Stimulated activated CD8-positive, alpha-beta memory T cell treated with anti-CD3 and anti-CD28 coated beads, Interleukin-4, amount 100 ng/mL, for 1 hour (primary cell): ENCODE measurements around the gene CADPS2.

Experiments
- DNase-seq, 2 donors: peaks; one replicate each; pipeline ENCODE4 v3.0.0-alpha.2; 2020; ENCODE audit warnings: low read depth in 2 of 2, low spot score in 1 of 2

Gene CADPS2

GRCh38 chr7:122463631-122464030 lies 422.6 kb downstream of the CADPS2 start:
- DNase-seq = no peak

- DNase-seq = no peak
Observed at GRCh38 chr7:122460936-122461335, 425.3 kb downstream of the CADPS2 start.

- DNase-seq = no peak
Observed at GRCh38 chr7:122457969-122458368, 428.3 kb downstream of the CADPS2 start.

GRCh38 chr7:122457325-122457724 lies 428.9 kb downstream of the CADPS2 start:
- DNase-seq = no peak

- no peak for DNase-seq
Observed at GRCh38 chr7:122454776-122455507, 431.3 kb downstream of the CADPS2 start.

GRCh38 chr7:122453432-122453831 lies 432.8 kb downstream of the CADPS2 start:
- no peak for DNase-seq

- DNase-seq = no peak
Observed at GRCh38 chr7:122448893-122449589, 437.2 kb downstream of the CADPS2 start.

GRCh38 chr7:122442929-122443328 lies 443.3 kb downstream of the CADPS2 start:
- DNase-seq = no peak

- DNase-seq = no peak
Observed at GRCh38 chr7:122438492-122438891, 447.8 kb downstream of the CADPS2 start.

- DNase-seq = no peak
Observed at GRCh38 chr7:122438006-122438405, 448.3 kb downstream of the CADPS2 start.

- no peak for DNase-seq
Observed at GRCh38 chr7:122433765-122434164, 452.5 kb downstream of the CADPS2 start.

GRCh38 chr7:122430710-122431109 lies 455.6 kb downstream of the CADPS2 start:
- DNase-seq = no peak

- DNase-seq = no peak
Observed at GRCh38 chr7:122429926-122430325, 456.3 kb downstream of the CADPS2 start.

GRCh38 chr7:122425731-122426130 lies 460.5 kb downstream of the CADPS2 start:
- no peak for DNase-seq

GRCh38 chr7:122423591-122423990 lies 462.7 kb downstream of the CADPS2 start:
- DNase-seq = no peak

GRCh38 chr7:122416336-122416735 lies 469.9 kb downstream of the CADPS2 start:
- DNase-seq = no peak

GRCh38 chr7:122415510-122415909 lies 470.8 kb downstream of the CADPS2 start:
- DNase-seq = no peak

GRCh38 chr7:122413339-122413738 lies 472.9 kb downstream of the CADPS2 start:
- DNase-seq = no peak

GRCh38 chr7:122412883-122413282 lies 473.4 kb downstream of the CADPS2 start:
- DNase-seq = no peak

GRCh38 chr7:122412441-122412840 lies 473.8 kb downstream of the CADPS2 start:
- DNase-seq = no peak

- DNase-seq = no peak
Observed at GRCh38 chr7:122407195-122407594, 479.1 kb downstream of the CADPS2 start.

- no peak for DNase-seq
Observed at GRCh38 chr7:122403113-122403512, 483.1 kb downstream of the CADPS2 start.

GRCh38 chr7:122402235-122402634 lies 484.0 kb downstream of the CADPS2 start:
- no peak for DNase-seq
